Right hindlimb (tissue), 1 donor: Measurements from ENCODE around the gene DPP6.

Experiments
- DNase-seq: peaks from one replicate; pipeline ENCODE4 v3.0.0-alpha.2; 2018

DPP6 gene

DNA sequence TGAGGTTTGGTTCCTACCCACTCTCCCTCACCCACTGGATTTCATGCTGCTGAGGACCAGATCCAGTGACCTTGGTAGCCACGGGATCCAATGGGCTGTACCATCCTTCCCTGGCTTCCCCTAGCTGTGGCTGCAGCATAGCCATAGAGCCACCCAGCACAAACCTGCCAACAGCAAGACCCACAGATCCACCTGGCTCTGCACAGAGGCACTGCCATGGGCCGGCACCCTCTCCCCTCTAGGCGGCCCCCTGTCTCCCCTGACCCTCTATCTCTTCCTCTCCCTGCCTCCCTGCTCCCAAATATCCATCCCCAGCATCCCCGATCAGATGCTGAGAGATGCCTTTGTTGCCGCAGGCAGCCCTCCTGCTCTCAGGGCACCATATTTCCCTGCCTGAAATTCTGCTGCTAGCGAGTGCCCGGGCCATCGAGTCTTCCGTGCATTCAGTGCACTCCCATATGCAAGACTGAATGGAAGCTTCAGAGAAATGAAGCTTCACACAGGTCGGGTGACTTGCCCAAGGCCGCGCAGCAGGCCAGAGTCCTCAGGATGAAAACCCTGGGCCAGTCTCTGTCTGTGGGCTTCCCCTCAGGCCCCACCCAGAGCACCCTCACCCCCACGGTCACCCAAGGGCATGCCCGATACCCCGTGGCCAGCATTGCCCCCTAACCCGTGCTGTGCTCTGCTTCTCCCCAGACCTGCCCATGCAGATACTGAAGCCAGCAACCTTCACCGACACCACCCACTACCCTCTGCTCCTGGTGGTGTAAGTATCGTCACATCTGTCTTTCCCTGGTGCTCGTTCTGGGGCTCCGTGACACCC, 819.9 kb downstream of the DPP6 start:
- DNase-seq: no peak

GRCh38 chr7:154872811-154873499, 820.8 kb downstream of the DPP6 start:
- DNase-seq: no peak

DNA sequence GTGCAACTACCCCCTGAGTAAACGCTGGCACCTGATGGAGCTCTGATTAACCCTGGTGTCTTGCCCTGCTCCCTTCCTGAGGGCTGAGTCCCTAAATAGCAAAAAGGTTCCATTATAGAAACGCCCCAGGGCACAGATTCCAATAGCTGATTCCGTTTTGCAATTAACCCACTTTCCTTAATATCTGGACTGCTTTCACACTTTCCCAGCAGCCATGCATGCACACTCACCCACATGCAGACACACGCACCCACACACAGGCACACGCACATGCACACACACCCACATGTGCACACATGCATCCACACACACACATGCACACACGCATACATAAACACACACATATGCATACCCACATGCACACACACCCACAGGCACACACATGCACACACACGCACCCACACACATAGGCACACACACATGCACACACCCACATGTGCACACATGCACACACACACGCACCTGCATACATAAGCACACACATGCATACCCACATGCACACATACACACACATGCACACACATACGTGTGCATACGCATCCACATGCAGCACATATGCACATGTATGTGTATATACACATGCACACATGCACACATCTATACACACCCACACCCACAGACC, 821.4 kb downstream of the DPP6 start:
- DNase-seq: no peak

- no peak for DNase-seq
These were observed 822.4 kb downstream of the DPP6 start for GRCh38 chr7:154874409-154875113.

DNA sequence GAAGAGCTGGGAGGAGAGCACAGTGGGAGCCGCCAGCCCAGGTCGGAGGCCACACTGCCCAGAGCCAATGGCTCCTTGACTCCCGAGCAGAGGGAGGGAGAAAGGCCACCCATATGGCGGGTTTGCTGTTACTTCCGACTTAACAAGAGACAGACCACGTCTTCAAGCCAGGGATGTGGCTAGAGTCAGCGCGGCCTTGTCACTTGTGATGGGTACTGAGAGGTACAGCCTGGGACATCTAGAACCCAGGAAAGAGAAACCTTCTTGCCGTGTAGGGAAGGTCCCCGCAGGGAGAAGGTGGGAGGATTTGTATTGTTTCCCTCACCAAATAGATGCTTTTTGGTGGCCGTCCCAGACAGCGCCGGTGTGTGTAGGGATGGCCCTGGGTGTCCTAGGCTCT, 823.1 kb downstream of the DPP6 start:
- no peak for DNase-seq

GRCh38 chr7:154876516-154876915, 824.3 kb downstream of the DPP6 start:
- DNase-seq: no peak

- DNase-seq: no peak
These were observed 824.8 kb downstream of the DPP6 start for GRCh38 chr7:154877031-154877430.

DNA sequence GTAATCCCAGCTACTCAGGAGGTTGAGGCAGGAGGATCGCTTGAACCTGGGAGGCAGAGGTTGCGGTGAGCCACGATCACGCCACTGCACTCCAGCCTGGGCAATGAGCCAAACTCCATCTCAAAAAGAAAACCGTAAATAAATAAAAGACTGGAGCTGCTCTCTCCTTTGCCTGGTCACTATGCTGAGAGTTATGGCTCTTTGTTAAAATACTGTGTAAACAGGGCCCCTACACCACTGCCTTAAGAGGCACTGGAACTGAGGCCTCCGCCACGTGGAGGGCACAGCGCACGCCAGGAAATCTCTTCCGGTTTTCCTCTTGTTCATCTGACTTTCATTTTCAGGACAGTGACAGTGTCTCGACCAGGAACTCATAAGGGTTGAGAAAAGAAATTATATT, 827.4 kb downstream of the DPP6 start:
- no peak for DNase-seq

- DNase-seq: no peak
These were observed 828.3 kb downstream of the DPP6 start for GRCh38 chr7:154880513-154880912.

DNA sequence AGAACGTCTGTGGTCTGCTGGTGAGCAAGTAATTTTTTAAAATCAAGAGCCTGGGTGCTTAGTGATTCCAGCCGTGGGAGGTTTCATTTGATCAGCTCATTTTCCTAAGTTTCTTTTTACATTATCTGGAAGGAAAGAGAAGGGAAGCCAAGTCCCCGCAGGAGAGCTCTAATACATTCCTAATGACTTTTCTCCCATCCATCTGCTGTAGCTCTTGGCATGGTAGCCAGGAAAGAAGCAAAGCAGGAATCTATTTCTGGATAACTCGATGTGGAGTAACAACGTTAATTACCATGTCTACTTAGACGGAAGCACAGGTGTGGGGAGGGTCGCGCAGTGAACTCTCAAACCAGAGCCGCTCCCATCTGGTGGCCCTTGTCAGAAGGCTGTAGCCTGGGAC, 828.8 kb downstream of the DPP6 start:
- no peak for DNase-seq

- no peak for DNase-seq
These were observed 829.3 kb downstream of the DPP6 start for GRCh38 chr7:154881526-154881925.

DNA sequence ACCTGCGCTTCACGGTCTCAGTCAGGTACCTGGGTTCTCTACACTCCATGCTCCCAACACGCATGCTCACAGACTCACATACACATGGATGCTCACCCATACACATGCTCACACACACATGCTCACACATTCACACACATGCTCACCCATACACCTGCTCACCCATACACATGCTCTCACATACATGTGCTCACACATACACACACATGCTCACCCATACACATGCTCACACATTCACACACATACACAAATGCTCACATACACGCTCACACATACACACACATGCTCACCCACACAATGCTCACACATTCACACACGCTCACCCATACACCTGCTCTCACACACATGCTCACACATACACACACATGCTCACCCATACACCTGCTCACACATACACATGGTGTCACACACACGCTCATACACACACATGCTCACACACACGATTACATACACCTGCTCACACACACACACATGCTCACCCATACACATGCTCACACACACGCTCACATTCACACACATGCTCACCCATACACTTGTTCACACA, 830.8 kb downstream of the DPP6 start:
- no peak for DNase-seq

DNA sequence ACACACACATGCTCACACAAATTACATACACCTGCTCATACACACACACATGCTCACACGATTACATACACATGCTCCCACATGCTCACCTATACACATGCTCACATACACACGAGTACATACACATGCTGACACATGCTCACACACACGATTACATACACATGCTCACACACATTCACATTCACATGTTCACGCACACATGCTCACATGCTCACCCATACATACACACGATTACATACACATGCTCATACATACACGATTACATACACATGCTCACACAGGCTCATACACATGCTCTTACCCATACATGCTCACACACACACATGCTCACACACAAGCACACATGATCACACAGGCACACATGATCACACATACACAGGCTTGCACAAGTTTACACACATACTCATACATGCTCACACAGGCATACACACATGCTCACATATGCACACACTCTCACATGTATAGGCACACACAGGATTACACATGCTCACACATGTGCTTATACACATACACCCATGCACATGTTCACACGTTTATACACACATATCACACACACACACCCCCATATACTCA, 832.2 kb downstream of the DPP6 start:
- DNase-seq: no peak

GRCh38 chr7:154886591-154886990, 834.4 kb downstream of the DPP6 start:
- DNase-seq: no peak

GRCh38 chr7:154888690-154889089, 836.5 kb downstream of the DPP6 start:
- DNase-seq: no peak

DNA sequence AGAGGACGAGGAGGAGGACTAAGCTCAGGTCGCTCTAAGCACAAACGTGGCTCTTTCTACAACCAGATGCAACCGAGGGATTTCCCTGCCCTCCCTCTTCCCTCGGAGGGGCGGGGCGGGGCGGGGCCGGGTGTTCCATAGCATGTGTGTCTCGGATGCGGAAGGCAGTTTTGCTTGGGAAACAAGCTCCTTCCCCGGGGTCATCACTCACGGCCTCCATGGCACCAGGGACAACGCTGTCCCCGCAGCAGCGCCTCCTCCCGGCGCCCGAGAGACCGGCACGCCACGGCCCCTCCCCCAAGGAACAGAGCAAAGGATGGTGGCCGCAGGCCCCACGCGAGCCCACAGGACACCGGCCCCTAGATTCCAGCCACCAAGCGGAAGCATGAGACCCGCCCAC, 840.3 kb downstream of the DPP6 start:
- no peak for DNase-seq

DNA sequence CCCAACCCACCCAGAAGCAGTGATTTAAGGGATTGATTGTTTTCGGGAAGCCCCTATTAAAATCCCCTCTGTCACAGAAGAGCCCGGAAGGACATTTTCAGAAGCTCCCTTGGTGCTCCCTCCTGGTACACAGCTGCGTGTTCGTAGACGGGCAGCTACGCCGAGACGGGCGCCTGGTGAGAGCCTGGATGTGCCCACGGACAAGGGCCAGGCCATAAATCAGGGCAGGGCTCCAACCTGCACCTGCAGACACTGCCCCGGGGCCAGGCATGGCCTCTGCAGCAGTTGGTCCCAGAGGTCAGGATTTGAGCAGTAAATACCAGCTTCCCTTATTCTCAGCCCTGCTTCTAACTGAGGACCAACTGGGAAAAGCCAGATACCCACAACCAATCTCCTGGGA, 843.9 kb downstream of the DPP6 start:
- DNase-seq: no peak

DNA sequence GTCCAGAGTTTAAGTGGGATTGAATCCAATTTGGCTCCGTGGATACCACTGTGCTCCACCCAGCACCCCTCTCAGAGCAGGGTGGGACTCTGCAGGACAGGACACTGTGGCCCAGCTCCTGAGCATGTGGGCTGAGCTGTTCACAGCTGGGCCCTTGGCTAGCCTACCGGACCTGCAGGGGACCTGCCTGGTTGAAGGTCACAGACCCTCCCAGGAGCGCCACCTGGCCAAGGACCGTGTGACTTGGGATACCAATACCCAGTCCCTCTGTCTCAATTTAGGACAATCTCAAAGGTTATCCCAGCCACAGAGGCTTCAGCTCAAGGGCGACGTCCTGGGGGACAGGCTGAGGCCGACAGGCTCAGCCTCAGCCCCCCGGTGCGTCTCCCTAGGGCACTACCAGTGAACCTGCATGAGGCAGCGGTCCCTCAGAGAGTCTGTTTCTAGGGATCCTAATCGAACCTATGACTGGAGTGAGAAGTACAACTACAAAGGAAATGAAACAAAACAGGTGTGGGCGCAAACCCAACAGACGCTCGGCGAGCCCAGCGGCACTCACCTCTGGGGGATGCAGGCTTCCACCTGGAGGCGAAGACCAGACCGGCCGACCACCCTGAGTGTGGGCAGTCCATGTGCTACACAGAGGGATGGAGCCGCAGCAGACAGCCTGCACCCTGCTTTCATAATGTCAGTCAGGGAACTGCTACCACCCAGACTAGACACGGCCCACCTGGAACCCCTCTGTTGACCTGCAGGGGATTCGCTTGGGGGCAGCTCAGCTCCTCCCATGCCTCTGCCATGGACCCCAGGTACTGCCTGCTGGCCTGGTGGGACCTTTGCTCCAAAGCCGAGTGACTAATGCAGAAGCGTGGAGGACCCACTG, 847.0 kb downstream of the DPP6 start:
- DNase-seq: no peak

DNA sequence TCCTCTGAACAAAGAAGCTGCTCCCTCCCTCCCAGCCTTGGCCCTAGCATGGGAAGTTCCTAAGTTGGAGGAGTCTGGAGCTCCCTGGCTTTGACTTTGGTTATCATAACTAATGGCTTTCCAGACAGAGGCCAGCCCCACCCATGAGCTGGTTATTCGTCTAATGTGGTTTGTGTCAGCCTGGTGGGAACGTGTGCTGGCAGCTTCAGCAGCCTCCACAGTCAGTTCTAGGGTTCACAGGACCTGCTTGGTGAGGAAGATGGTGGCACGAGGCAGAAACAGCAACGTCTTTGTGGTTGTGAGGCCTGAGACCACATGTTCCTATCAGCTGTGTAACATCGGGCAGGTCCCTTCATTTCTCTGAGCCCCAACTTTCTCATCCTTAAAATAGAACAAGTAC, 847.7 kb downstream of the DPP6 start:
- DNase-seq: no peak

DNA sequence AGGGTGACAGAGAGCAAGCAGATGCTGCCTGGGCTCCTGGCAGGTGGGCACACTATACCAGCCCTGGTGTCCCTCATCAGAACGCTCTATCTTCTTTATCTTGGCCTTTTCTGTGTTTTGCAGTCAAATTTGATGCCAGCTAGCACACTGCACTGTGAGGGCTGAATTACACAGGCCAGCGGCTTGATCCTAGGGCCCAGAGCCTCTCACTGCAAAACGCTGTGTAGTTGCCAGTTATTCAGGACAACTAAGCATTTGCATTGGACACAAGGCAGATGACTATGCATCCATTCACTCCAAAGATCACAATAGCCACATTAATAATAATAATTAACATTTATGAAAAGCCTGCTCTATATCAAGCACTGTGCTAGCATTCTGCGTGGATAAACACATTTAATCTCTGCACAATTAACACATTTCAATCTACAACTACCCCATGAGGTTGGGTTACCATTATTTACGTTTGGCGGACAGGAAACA, 850.4 kb downstream of the DPP6 start:
- no peak for DNase-seq

DNA sequence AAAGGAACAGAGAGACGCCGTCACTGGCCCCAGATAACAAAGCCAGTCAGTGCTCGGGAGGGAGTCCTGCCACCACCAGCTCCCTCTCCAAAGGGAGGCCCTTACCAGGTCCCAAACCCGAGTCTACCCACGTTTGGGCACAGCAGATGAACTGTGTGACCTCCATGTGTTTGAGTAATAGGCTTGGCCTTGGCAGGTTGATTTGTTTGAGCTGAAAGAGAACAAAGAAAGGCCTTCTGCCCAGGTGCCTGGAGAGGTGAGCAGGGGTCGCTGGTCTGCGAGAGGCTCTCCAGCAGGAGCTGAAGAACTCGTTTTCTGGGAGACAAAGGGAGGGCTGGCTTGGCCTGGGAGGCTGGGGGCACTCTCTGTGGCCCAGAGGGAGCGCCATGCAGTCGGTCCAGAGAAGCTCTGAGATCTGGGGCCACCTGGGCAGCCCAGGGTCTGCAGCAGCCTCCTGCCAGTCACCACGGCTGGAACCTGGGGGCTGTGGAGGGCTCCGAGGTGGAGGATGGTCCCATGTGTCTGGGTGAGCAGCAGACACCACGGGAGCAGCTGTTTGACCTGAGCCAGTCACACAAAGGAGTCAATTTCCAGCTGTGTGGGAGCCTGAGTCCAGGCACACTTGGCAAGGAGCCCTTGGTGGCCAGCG, 851.0 kb downstream of the DPP6 start:
- no peak for DNase-seq
